Lower leg skin (tissue), 4 donors: ENCODE results near the gene MAT2B. TPM values are rescaled to one million over a fixed set of nuclear protein-coding genes. Genes with fewer than 3 reads are reported as not detected.
A peak's percentile ranks its signal among the peaks of the same experiment; 100 is the strongest.

Experiments
- DNase-seq, 2 donors: peaks; one replicate each; pipeline ENCODE4 v3.0.0-alpha.2; 2019; ENCODE audit warnings: low spot score in 2 of 2
- H3K4me3 ChIP-seq: fragments of 200-600 bp; sonication (generic); 2 replicates; pipeline ENCODE4 v1.5.1; 2017; ENCODE audit warnings: mild to moderate bottlenecking, low read depth; ENCODE audit not compliant: poor library complexity, severe bottlenecking
- CTCF ChIP-seq, 3 donors: fragments of 450-650 bp; IDR thresholded peaks; one replicate each; pipeline ENCODE4 v1.5.1; 2016; ENCODE audit warnings: antibody characterized with exemption in 3 of 3, mild to moderate bottlenecking in 3 of 3, moderate library complexity in 2 of 3
- POLR2A ChIP-seq, 2 donors: fragments of 450-650 bp; IDR thresholded peaks; one replicate each; pipeline ENCODE4 v1.6.1; 2016 to 2017; ENCODE audit warnings: antibody characterized with exemption in 2 of 2, mild to moderate bottlenecking in 1 of 2, moderate library complexity in 1 of 2
- WGBS, 2 donors: methylation state at CpG; one replicate each; pipeline ENCODE4 v1.1.5; 2018; 5-methylcytosine and 5-hydroxymethylcytosine counted together
- intact Hi-C: fragments of 100-400 bp; cut with DNase I; formaldehyde crosslinking; loops from one replicate; pipeline ENCODE4 v1.15.0; 2023; ENCODE audit warnings: low total_unique reads
- total RNA-seq, 4 donors: library from RNA; depleted of rRNA; stranded (reverse); fragments of >200 nt; gene quantifications; one replicate each; pipeline ENCODE4 v1.1.0, GENCODE V29; 2016

Gene MAT2B
- total RNA-seq, 4 donors from 2014 or later: 34.9 to 50.1 (median 44.8) TPM

DNA sequence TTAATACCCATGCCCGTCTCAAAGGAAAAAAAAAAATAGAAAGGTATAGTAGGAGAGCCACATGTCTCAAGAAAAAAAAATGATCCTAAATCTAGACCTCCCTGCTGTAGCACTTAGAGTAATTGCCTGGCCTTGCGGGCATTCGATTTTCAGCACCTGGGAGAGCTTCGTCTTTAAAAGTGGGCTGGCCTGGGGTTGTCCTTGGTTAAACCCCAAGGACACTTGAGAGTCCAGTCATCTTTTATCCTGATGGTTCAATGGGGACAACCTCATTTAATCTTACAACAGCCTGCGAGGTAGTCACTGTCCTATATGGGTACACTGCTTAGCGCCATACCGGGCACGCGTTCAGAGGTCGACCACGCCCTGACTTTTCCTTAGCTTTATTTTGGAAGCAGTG, 60.1 kb downstream of the MAT2B start:
- WGBS, 2 donors: 3 to 5% methylated on average over 11 of the region's 11 CpGs
- no peak for DNase-seq
- intact Hi-C loops: loop anchor here (10.0 kb wide), 1 partner anchor 939 kb away; no protein-coding TSS in a partner anchor
- no peak for TF ChIP-seq POLR2A (IDR thresholded peaks at IDR 0.05)
- TF ChIP-seq CTCF (IDR thresholded peaks at IDR 0.05): no peak
- no peak overlapping the region for H3K4me3 ChIP-seq

- WGBS, 2 donors: 3 to 5% methylated on average over 32 of the region's 32 CpGs
- no peak for DNase-seq
- TF ChIP-seq CTCF (IDR thresholded peaks at IDR 0.05) (no peak), POLR2A (IDR thresholded peaks at IDR 0.05) (no peak)
- H3K4me3 ChIP-seq: peak overlapping the region; percentile 2
- intact Hi-C loops: loop anchor here (10.0 kb wide), 1 partner anchor 939 kb away; no protein-coding TSS in a partner anchor
Observed at GRCh38 chr5:163565931-163566608, 60.7 kb downstream of the MAT2B start.

GRCh38 chr5:163566678-163567077, 61.3 kb downstream of the MAT2B start:
- intact Hi-C loops: loop anchor here (10.0 kb wide), 1 partner anchor 938 kb away; no protein-coding TSS in a partner anchor
- TF ChIP-seq POLR2A (IDR thresholded peaks at IDR 0.05) (no peak), CTCF (IDR thresholded peaks at IDR 0.05) (no peak)
- 26 to 29% methylated on average over 3 of the region's 3 CpGs for whole genome bisulfite sequencing, 2 donors
- DNase-seq: no peak
- no peak overlapping the region for H3K4me3 ChIP-seq

DNA sequence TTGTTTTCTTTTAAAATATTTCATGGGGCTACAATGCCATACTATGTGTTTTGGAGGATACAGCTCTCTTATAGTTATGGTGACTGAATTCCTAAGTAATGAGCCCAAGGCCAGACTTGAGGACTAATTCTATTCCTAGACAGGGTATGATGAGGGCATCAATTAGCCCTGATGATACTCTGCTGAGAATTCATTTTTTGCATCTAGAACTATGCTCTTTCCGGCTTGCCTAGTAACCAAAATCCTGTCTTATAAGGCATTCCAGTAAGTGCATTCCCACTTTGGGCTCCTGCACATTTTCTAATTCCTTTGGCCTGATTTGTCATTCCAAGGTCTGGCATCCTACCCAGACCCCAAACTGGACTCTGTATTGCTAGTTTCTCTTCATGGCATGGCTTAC, 62.4 kb downstream of the MAT2B start:
- intact Hi-C loops: loop anchor here (10.0 kb wide), 1 partner anchor 937 kb away; no protein-coding TSS in a partner anchor
- TF ChIP-seq CTCF (IDR thresholded peaks at IDR 0.05): no peak
- no peak for TF ChIP-seq POLR2A (IDR thresholded peaks at IDR 0.05)
- 77 to 89% methylated on average over 1 of the region's 1 CpG for WGBS, 2 donors

More for the DNA sequence above, 62.4 kb downstream of the MAT2B start:
- no peak for DNase-seq
- H3K4me3 ChIP-seq: no peak overlapping the region

Other genes starting within 250 kb of the MAT2B start
- 10 to 100 TPM; 46.4 to 92.3 (median 64.9) TPM for gene CCNG1, start 68.0 kb upstream of the MAT2B start, total RNA-seq
- gene NUDCD2, start 45.5 kb upstream of the MAT2B start, total RNA-seq: 1 to 10 TPM; 3.1 to 8.5 (median 6.7) TPM
- 1 to 10 TPM; 2.6 to 4.3 (median 3.0) TPM for gene HMMR, start 45.0 kb upstream of the MAT2B start, total RNA-seq